GM10248 (cell line): ENCODE data around the gene ZCCHC24.
A peak's percentile ranks its signal among the peaks of the same experiment; 100 is the strongest.

ENCODE experiments used
- CTCF ChIA-PET: fragments of 300-600 bp; sonication (Branson Sonifier 250); formaldehyde crosslinking; extraction: SDS; loops from one replicate; lab custom pipeline; 2021; ENCODE audit warnings: antibody characterized with exemption; lab: Yijun Ruan, JAX
- POLR2A ChIA-PET: fragments of 350-650 bp; sonication (Branson Sonifier 250); formaldehyde crosslinking; extraction: SDS; loops from one replicate; lab custom pipeline; 2020; ENCODE audit warnings: antibody characterized with exemption; lab: Yijun Ruan, JAX
- DNase-seq: peaks from one replicate; pipeline ENCODE4 v3.0.0; 2012; ENCODE audit errors: extremely low spot score
- TF ChIP-seq, protein P1 (sequence below): IDR thresholded peaks from 2 replicates; pipeline ENCODE4 v1.5.1; 2012; ENCODE audit warnings: mild to moderate bottlenecking, low read depth; ENCODE audit errors: extremely low read depth, missing control alignments, control extremely low read depth

Gene ZCCHC24

GRCh38 chr10:79375321-79376077, 69.9 kb downstream of the ZCCHC24 start:
- ChIA-PET CTCF (interaction anchor here (0.8 to 4.9 kb wide), 11 partner anchors 11 to 111 kb away, joined by 3 to 64 read pairs (median 5); no protein-coding TSS in a partner anchor), POLR2A (no interaction called here)
- peak; percentile 10 for DNase-seq
- TF ChIP-seq, protein P1, sequence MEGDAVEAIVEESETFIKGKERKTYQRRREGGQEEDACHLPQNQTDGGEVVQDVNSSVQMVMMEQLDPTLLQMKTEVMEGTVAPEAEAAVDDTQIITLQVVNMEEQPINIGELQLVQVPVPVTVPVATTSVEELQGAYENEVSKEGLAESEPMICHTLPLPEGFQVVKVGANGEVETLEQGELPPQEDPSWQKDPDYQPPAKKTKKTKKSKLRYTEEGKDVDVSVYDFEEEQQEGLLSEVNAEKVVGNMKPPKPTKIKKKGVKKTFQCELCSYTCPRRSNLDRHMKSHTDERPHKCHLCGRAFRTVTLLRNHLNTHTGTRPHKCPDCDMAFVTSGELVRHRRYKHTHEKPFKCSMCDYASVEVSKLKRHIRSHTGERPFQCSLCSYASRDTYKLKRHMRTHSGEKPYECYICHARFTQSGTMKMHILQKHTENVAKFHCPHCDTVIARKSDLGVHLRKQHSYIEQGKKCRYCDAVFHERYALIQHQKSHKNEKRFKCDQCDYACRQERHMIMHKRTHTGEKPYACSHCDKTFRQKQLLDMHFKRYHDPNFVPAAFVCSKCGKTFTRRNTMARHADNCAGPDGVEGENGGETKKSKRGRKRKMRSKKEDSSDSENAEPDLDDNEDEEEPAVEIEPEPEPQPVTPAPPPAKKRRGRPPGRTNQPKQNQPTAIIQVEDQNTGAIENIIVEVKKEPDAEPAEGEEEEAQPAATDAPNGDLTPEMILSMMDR = no peak

- CTCF ChIA-PET = interaction anchor here (0.6 to 4.9 kb wide), 49 partner anchors 8 to 913 kb away, joined by 3 to 64 read pairs (median 5); no protein-coding TSS in a partner anchor
- DNase-seq = peak; percentile 85
- POLR2A ChIA-PET = no interaction called here
- TF ChIP-seq, protein P1 = peak; percentile 98
Observed at GRCh38 chr10:79374312-79375191, 70.9 kb downstream of the ZCCHC24 start.

GRCh38 chr10:79372871-79373270, 72.6 kb downstream of the ZCCHC24 start:
- CTCF ChIA-PET = interaction anchor here (0.9 to 4.9 kb wide), 14 partner anchors 9 to 675 kb away, joined by 3 to 64 read pairs (median 4); no protein-coding TSS in a partner anchor
- TF ChIP-seq, protein P1 = no peak
- no peak for DNase-seq
- POLR2A ChIA-PET = no interaction called here

DNA sequence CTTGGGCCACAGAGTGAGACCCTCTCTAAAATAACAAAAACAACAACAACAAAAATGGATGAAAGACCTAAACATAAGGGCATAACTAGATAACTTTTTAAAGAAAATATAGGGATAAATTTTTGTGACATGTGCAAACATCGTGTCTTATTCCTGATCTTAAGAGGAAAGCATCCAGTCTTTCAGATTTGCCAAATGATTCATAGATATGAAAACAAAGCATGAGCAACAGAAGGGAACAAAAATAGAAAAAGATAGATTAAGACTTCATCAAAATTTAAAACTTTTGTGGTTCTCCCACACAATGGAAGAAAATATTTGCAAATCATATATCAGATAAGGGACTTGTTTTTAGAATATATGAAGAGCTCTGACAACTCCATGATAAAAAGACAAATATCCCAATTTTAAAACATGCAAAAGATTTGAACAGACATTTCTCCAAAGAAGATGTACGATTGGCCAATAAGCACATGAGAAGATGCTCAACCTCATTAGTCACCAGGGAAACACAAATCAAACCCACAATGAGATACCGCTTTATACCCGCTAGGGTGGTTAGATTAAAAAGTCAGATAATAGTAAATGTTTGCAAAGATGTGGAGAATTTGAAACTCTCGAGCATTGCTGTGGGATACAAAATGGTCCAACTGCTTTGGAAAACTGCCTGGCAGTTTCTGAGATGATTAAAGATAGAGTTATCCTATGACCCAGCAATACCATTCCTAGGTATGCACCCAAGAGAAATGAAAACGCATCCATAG, 77.8 kb downstream of the ZCCHC24 start:
- ChIA-PET CTCF (no interaction called here), POLR2A (no interaction called here)
- DNase-seq = no peak
- TF ChIP-seq, protein P1 = no peak

GRCh38 chr10:79361726-79362397, 83.6 kb downstream of the ZCCHC24 start:
- ChIA-PET POLR2A (no interaction called here), CTCF (interaction anchor here (1.4 to 1.5 kb wide), 3 partner anchors 12 to 16 kb away, joined by 4 to 6 read pairs (median 4); no protein-coding TSS in a partner anchor)
- DNase-seq = peak; percentile 12
- TF ChIP-seq, protein P1 = no peak
